ENCODE measurements around the gene NLK. TPM values are rescaled to one million over a fixed set of nuclear protein-coding genes. Genes with fewer than 3 reads are reported as not detected.
"Not testable (repeated sequence)": the region's sequence is repeated elsewhere in the genome, so short reads cannot be mapped to it uniquely, and the experiment has no call there.

The NLK gene
- total RNA-seq, 6 donors from 2014 or later: 16.1 to 34.5 (median 19.9) TPM

- DNase-seq (no peak), ATAC-seq (ENCODE audit: low FRiP score in 2 of 2) (no peak)
- no peaks in the 10 kb centered on the region for H3K9me3 ChIP-seq
- H3K36me3 ChIP-seq: no peaks in the 10 kb centered on the region
- WGBS, 2 donors: 64 to 72% methylated on average over 2 of the region's 2 CpGs
- H3K4me1 ChIP-seq: no peaks in the 10 kb centered on the region
- no peaks in the 10 kb centered on the region for H3K27me3 ChIP-seq
- no peak overlapping the region for H3K4me3 ChIP-seq
- H3K27ac ChIP-seq: no peak overlapping the region
- no peak for TF ChIP-seq POLR2A (IDR thresholded peaks at IDR 0.05)
- TF ChIP-seq CTCF (IDR thresholded peaks at IDR 0.05): no peak
- TF ChIP-seq EP300 (IDR thresholded peaks at IDR 0.05): no peak
- TF ChIP-seq POLR2AphosphoS5 (IDR thresholded peaks at IDR 0.05): no peak
These were observed 102.9 kb downstream of the NLK start for GRCh38 chr17:28145348-28145747.

GRCh38 chr17:28147017-28147416 lies 104.5 kb downstream of the NLK start:
- DNase-seq: no peak
- Histone ChIP-seq H3K27ac (no peak overlapping the region), H3K36me3 (no peaks in the 10 kb centered on the region), H3K4me3 (no peak overlapping the region), H3K27me3 (no peaks in the 10 kb centered on the region), H3K4me1 (no peaks in the 10 kb centered on the region), H3K9me3 (no peaks in the 10 kb centered on the region)
- TF ChIP-seq POLR2A (IDR thresholded peaks at IDR 0.05) (no peak), EP300 (IDR thresholded peaks at IDR 0.05) (no peak), CTCF (IDR thresholded peaks at IDR 0.05) (no peak), POLR2AphosphoS5 (IDR thresholded peaks at IDR 0.05) (no peak)
- ATAC-seq (ENCODE audit: low FRiP score in 2 of 2): no peak

- Histone ChIP-seq H3K4me1 (no peaks in the 10 kb centered on the region), H3K4me3 (no peak overlapping the region), H3K27ac (no peak overlapping the region), H3K36me3 (no peaks in the 10 kb centered on the region), H3K27me3 (no peaks in the 10 kb centered on the region), H3K9me3 (no peaks in the 10 kb centered on the region)
- TF ChIP-seq EP300 (IDR thresholded peaks at IDR 0.05): no peak
- ATAC-seq (ENCODE audit: low FRiP score in 2 of 2): no peak
- no peak for DNase-seq
- WGBS, 2 donors: 81 to 100% methylated on average over 1 of the region's 1 CpG
These were observed 108.5 kb downstream of the NLK start for GRCh38 chr17:28151001-28151400.

- Histone ChIP-seq H3K27ac (no peak overlapping the region), H3K27me3 (no peaks in the 10 kb centered on the region), H3K4me3 (no peak overlapping the region), H3K36me3 (no peaks in the 10 kb centered on the region), H3K9me3 (no peaks in the 10 kb centered on the region), H3K4me1 (no peaks in the 10 kb centered on the region)
- TF ChIP-seq CTCF (IDR thresholded peaks at IDR 0.05) (no peak), POLR2A (IDR thresholded peaks at IDR 0.05) (no peak), EP300 (IDR thresholded peaks at IDR 0.05) (no peak), POLR2AphosphoS5 (IDR thresholded peaks at IDR 0.05) (no peak)
- ATAC-seq (ENCODE audit: low FRiP score in 2 of 2) (no peak), DNase-seq (no peak)
- 68 to 70% methylated on average over 2 of the region's 2 CpGs for WGBS, 2 donors
These were observed 111.7 kb downstream of the NLK start for GRCh38 chr17:28154214-28154613.

GRCh38 chr17:28155405-28155804 lies 112.9 kb downstream of the NLK start:
- H3K36me3 ChIP-seq; H3K4me3 ChIP-seq; H3K27me3 ChIP-seq; H3K27ac ChIP-seq; DNase-seq; H3K9me3 ChIP-seq; ATAC-seq (ENCODE audit: low FRiP score in 2 of 2); H3K4me1 ChIP-seq: not testable (repeated sequence)
- 99% methylated on average over 4 of the region's 4 CpGs for WGBS, 2 donors

- Histone ChIP-seq H3K27ac (no peak overlapping the region), H3K36me3 (peaks cover 0 to 5% (median 0%) of the 10 kb centered on the region in 4 donors), H3K9me3 (no peaks in the 10 kb centered on the region), H3K4me3 (no peak overlapping the region), H3K27me3 (no peaks in the 10 kb centered on the region), H3K4me1 (no peaks in the 10 kb centered on the region)
- WGBS, 2 donors: 74 to 88% methylated on average over 1 of the region's 1 CpG
- TF ChIP-seq POLR2A (IDR thresholded peaks at IDR 0.05) (no peak), EP300 (IDR thresholded peaks at IDR 0.05) (no peak), POLR2AphosphoS5 (IDR thresholded peaks at IDR 0.05) (no peak), CTCF (IDR thresholded peaks at IDR 0.05) (no peak)
- DNase-seq: no peak
- no peak for ATAC-seq (ENCODE audit: low FRiP score in 2 of 2)
These were observed 116.5 kb downstream of the NLK start for GRCh38 chr17:28159004-28159403.

Data from upper lobe of left lung (tissue), 6 donors.